HL-60 (cell line): ENCODE data around the gene FRMPD4.

Experiments used
- GABPA ChIP-seq: IDR thresholded peaks from 2 replicates; pipeline ENCODE4 v1.6.1; 2012; ENCODE audit warnings: low read depth
- TF ChIP-seq, protein P1 (sequence below): IDR thresholded peaks from one replicate; pipeline ENCODE4 v1.5.1; 2011; ENCODE audit warnings: low read length, control low read depth, inconsistent platforms; ENCODE audit not compliant: insufficient read depth
- TF ChIP-seq, protein P2 (sequence below): IDR thresholded peaks from 2 replicates; pipeline ENCODE4 v1.6.1; 2012; ENCODE audit warnings: low read depth; ENCODE audit not compliant: insufficient replicate concordance

DNA sequence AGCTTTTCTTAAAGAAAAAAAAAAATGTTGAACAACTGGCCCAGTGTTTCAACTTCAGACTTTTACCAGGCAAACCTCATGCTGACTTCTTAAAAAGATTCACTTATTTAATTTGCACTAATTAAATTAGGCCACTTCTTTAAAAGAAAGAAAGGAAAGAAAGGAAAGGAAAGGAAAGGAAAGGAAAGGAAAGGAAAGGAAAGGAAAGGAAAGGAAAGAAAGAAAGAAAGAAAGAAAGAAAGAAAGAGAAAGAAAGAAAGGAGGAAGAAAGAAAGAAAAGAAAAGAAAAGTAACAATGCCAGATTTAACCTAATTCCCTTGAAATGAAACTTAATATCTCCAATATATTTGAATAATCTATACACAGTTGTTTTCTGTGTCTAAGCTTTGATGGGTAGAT is 581.6 kb downstream of the FRMPD4 start:
- TF ChIP-seq, protein P1, sequence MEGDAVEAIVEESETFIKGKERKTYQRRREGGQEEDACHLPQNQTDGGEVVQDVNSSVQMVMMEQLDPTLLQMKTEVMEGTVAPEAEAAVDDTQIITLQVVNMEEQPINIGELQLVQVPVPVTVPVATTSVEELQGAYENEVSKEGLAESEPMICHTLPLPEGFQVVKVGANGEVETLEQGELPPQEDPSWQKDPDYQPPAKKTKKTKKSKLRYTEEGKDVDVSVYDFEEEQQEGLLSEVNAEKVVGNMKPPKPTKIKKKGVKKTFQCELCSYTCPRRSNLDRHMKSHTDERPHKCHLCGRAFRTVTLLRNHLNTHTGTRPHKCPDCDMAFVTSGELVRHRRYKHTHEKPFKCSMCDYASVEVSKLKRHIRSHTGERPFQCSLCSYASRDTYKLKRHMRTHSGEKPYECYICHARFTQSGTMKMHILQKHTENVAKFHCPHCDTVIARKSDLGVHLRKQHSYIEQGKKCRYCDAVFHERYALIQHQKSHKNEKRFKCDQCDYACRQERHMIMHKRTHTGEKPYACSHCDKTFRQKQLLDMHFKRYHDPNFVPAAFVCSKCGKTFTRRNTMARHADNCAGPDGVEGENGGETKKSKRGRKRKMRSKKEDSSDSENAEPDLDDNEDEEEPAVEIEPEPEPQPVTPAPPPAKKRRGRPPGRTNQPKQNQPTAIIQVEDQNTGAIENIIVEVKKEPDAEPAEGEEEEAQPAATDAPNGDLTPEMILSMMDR, result no peak
- TF ChIP-seq GABPA, result no peak
- TF ChIP-seq, protein P2, sequence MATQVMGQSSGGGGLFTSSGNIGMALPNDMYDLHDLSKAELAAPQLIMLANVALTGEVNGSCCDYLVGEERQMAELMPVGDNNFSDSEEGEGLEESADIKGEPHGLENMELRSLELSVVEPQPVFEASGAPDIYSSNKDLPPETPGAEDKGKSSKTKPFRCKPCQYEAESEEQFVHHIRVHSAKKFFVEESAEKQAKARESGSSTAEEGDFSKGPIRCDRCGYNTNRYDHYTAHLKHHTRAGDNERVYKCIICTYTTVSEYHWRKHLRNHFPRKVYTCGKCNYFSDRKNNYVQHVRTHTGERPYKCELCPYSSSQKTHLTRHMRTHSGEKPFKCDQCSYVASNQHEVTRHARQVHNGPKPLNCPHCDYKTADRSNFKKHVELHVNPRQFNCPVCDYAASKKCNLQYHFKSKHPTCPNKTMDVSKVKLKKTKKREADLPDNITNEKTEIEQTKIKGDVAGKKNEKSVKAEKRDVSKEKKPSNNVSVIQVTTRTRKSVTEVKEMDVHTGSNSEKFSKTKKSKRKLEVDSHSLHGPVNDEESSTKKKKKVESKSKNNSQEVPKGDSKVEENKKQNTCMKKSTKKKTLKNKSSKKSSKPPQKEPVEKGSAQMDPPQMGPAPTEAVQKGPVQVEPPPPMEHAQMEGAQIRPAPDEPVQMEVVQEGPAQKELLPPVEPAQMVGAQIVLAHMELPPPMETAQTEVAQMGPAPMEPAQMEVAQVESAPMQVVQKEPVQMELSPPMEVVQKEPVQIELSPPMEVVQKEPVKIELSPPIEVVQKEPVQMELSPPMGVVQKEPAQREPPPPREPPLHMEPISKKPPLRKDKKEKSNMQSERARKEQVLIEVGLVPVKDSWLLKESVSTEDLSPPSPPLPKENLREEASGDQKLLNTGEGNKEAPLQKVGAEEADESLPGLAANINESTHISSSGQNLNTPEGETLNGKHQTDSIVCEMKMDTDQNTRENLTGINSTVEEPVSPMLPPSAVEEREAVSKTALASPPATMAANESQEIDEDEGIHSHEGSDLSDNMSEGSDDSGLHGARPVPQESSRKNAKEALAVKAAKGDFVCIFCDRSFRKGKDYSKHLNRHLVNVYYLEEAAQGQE, result no peak
